ENCODE results near the gene CUL2. TPM values are rescaled to one million over a fixed set of nuclear protein-coding genes. Genes with fewer than 3 reads are reported as not detected.
A peak's percentile ranks its signal among the peaks of the same experiment; 100 is the strongest.

Gene CUL2
- 10 to 100 TPM; 23.7 to 36.2 (median 28.4) TPM for polyA plus RNA-seq (ENCODE audit: low read depth in 6 of 6)

DNA sequence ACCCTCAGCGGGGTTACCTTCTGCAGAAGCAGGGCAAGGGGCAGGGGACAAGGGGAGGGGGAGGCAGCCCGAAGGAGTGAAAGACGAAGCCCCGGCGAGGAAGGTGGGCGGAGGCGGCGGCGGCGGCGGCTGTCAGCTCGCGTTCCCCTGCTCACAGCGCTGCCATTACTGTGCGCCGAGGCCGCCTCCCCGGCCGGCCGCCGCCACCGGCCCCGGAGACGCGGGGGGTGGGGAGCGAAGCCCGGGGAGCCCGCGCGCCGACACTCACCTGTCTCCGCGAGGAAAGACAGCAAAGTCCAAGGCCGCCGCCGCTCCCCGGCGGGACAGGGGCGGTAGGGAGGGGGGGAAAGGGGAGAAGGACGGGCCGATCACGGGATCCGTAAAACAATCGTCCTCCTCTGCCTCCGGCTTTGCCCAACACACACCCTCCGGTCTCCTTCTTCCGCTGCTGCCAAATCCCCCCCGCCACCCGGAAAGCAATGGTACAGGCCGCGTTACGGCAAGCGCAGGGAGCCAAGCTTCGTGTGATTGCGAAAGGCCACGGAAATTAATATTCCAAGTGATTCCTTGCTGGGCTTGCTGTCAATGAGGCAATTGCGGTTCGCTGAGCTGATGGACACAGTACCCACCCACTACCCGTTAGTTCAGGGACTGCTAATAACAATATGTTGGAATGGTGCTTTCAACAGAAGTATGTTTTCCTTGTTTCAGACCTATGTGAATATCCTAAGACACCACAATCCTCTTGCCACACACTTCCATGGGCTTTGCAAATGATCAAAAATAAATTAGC lies at the start of gene CUL2:
TSS of gene CUL2 (minus strand) at position 180 of the 793 bp plus-strand sequence. CDS start 19,024 bp downstream, outside the sequence.
- Mint-ChIP-seq H3K9me3 (peaks cover 0 to 5% (median 0%) of the 10 kb centered on the region in 7 donors), H3K4me3 (peak within 1 kb of the TSS; percentile 89 to 100 (median 98)), H3K36me3 (no peaks in the 10 kb centered on the region), H3K27me3 (no peaks in the 10 kb centered on the region), H3K27ac (peak within 1 kb of the TSS; percentile 99 to 100 (median 100)), H3K4me1 (peaks cover 35 to 53% (median 51%) of the 10 kb centered on the region in 3 donors)
- ATAC-seq (ENCODE audit: low read depth in 2 of 2) = peak; percentile 93 to 94
- peak; percentile 93 for DNase-seq

GRCh38 chr10:35136263-35136815 lies 46.2 kb upstream of the CUL2 start:
- Mint-ChIP-seq H3K27ac (peak overlapping the region; percentile 93 to 99 (median 96)), H3K36me3 (no peaks in the 10 kb centered on the region), H3K9me3 (no peaks in the 10 kb centered on the region), H3K4me1 (peaks cover 24 to 35% (median 28%) of the 10 kb centered on the region in 3 donors), H3K4me3 (peak overlapping the region in 6 of 8 donors; percentile 3 to 76 (median 42)), H3K27me3 (no peaks in the 10 kb centered on the region)
- DNase-seq (peak; percentile 81), ATAC-seq (ENCODE audit: low read depth in 2 of 2) (peak; percentile 85 to 87)

GRCh38 chr10:35135861-35136260 lies 45.7 kb upstream of the CUL2 start:
- Mint-ChIP-seq H3K27ac (peak overlapping the region; percentile 93 to 99 (median 96)), H3K9me3 (no peaks in the 10 kb centered on the region), H3K4me1 (peaks cover 24 to 35% (median 28%) of the 10 kb centered on the region in 3 donors), H3K27me3 (no peaks in the 10 kb centered on the region), H3K36me3 (no peaks in the 10 kb centered on the region), H3K4me3 (peak overlapping the region in 7 of 8 donors; percentile 3 to 76 (median 38))
- no peak for ATAC-seq (ENCODE audit: low read depth in 2 of 2)
- no peak for DNase-seq

DNA sequence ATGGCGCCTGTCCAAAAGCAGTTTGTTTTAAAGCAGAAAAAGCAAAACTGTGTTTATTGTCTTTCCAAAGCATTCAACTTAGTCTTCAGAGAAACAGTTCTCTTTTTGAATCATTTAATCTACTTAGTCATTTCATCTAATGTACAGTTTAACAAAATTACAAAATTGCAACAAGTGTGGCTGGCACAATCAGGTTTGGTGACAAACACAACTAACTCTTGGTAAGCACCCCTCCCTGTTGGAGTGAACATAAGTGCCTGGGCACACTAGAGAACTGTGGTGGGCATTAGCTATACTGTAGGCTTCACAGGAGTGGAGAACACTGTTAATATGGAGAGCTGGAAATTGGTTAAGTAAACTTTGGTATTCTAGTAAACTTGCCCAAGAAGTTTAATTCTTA lies 43.4 kb upstream of the CUL2 start:
- Mint-ChIP-seq H3K27ac (peak overlapping the region; percentile 7 to 98 (median 92)), H3K27me3 (no peaks in the 10 kb centered on the region), H3K9me3 (no peaks in the 10 kb centered on the region), H3K4me3 (peak overlapping the region in 1 of 8 donors; percentile 35), H3K36me3 (no peaks in the 10 kb centered on the region), H3K4me1 (peaks cover 27 to 45% (median 28%) of the 10 kb centered on the region in 3 donors)
- DNase-seq (no peak), ATAC-seq (ENCODE audit: low read depth in 2 of 2) (no peak)

DNA sequence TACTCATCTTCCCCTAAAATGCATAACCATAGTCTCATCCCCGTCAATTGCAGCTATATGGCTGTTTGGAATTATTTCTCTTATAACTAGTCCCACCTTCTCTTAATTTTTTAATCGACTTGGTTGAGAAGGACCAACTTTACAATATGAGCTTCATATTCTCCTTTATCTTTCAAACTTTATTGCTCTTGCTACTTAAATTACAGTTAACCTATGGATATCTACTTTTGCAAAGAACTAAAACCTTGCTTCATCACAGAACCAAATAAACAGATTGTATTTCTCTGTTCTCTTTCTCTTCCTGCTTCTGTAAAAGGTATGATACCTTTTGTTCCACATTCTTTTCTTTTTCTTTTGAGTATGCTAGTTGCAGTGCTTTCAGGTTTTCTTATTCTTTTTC lies 42.6 kb upstream of the CUL2 start:
- Mint-ChIP-seq H3K4me1 (peaks cover 33 to 53% (median 34%) of the 10 kb centered on the region in 3 donors), H3K4me3 (peak overlapping the region in 4 of 8 donors; percentile 20 to 57 (median 38)), H3K27ac (peak overlapping the region; percentile 49 to 98 (median 94)), H3K27me3 (no peaks in the 10 kb centered on the region), H3K36me3 (no peaks in the 10 kb centered on the region), H3K9me3 (no peaks in the 10 kb centered on the region)
- no peak for DNase-seq
- no peak for ATAC-seq (ENCODE audit: low read depth in 2 of 2)

DNA sequence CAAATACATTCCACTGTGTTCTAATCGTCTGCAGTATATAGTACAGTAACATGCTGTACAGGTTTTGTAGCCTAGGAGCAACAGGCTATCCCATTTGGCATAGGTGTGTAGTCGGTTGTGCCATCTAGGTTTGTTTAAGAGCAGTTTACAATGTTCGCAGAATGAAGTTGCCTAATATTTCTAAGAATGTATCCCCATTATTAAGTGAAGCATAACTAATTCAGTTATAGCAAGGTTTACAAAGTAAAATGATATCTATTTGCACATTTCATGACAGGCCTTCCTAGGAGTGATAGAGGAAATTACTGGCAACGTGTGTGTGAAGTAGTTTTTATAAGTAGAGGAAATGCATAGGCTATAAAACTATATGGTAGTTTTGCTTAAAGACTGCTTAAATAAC lies 40.5 kb upstream of the CUL2 start:
- DNase-seq = no peak
- Mint-ChIP-seq H3K4me3 (peak overlapping the region in 1 of 8 donors; percentile 94), H3K4me1 (peaks cover 28 to 50% (median 29%) of the 10 kb centered on the region in 3 donors), H3K9me3 (no peaks in the 10 kb centered on the region), H3K27ac (peak overlapping the region in 5 of 6 donors; percentile 15 to 93 (median 70)), H3K27me3 (no peaks in the 10 kb centered on the region), H3K36me3 (no peaks in the 10 kb centered on the region)
- ATAC-seq (ENCODE audit: low read depth in 2 of 2) = no peak

GRCh38 chr10:35129185-35129674 lies 39.1 kb upstream of the CUL2 start:
- ATAC-seq (ENCODE audit: low read depth in 2 of 2) (no peak), DNase-seq (no peak)
- no peaks in the 10 kb centered on the region for H3K36me3 Mint-ChIP-seq
- peak overlapping the region in 6 of 8 donors; percentile 86 to 96 (median 92) for H3K4me3 Mint-ChIP-seq
- peaks cover 25 to 46% (median 26%) of the 10 kb centered on the region in 3 donors for H3K4me1 Mint-ChIP-seq
- H3K9me3 Mint-ChIP-seq = no peaks in the 10 kb centered on the region
- no peaks in the 10 kb centered on the region for H3K27me3 Mint-ChIP-seq
- peak overlapping the region; percentile 93 to 100 (median 100) for H3K27ac Mint-ChIP-seq

GRCh38 chr10:35127289-35127891 lies 37.2 kb upstream of the CUL2 start:
- peak; percentile 3 for ATAC-seq (ENCODE audit: low read depth in 2 of 2)
- Mint-ChIP-seq H3K36me3 (no peaks in the 10 kb centered on the region), H3K27ac (peak overlapping the region; percentile 99 to 100 (median 100)), H3K4me1 (peaks cover 17 to 36% (median 20%) of the 10 kb centered on the region in 3 donors), H3K4me3 (peak overlapping the region; percentile 86 to 96 (median 94)), H3K27me3 (no peaks in the 10 kb centered on the region), H3K9me3 (no peaks in the 10 kb centered on the region)
- no peak for DNase-seq

DNA sequence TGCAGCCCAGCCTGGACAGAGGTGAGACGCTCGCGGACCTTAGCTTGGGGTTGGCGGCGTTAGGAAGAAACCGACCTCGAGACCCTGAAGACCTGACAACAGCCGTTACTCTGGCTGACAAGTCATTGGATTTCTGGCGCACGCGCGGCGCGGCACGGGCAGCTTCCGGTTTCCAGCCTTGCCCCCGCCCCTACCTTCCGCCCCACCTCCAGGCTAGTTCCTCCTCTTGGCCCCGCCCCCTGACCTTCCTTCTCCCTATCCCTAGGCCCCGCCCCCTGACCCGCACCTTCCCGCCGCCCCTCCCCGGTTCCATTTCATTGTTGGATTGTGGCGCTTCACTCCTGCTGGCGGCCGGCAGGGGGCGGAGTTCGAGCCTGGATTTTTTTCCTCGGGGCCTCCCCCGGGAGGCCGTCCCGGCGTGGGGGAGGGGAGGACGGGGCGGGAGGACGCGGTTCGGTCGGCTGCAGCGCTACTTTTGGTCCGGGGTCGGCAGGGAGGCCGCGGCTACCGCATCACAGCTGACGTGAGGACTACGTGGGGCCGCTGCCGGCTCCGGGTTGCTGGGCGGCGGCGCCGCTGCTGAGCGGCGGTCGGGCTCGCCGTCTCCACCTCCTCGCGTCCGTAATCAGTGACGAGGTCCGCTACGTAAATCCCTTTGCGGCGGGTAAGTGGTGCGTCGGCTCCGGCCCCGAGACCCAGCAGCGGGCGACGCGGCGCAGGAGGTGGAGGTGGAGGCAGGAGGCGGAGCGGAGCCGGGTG lies 36.6 kb upstream of the CUL2 start, which contains the start of gene CREM:
TSS of gene CREM (plus strand) at position 317 of the 759 bp plus-strand sequence. CDS start 10,990 bp downstream, outside the sequence.
- peaks cover 10 to 30% (median 13%) of the 10 kb centered on the region in 3 donors for H3K4me1 Mint-ChIP-seq
- ATAC-seq (ENCODE audit: low read depth in 2 of 2) (peak; percentile 77 to 80), DNase-seq (peak; percentile 98)
- H3K27ac Mint-ChIP-seq = peak within 1 kb of the TSS; percentile 99 to 100 (median 100)
- peak within 1 kb of the TSS; percentile 86 to 96 (median 94) for H3K4me3 Mint-ChIP-seq
- H3K9me3 Mint-ChIP-seq = no peaks in the 10 kb centered on the region
- no peaks in the 10 kb centered on the region for H3K27me3 Mint-ChIP-seq
- no peaks in the 10 kb centered on the region for H3K36me3 Mint-ChIP-seq

GRCh38 chr10:35126062-35126529 lies 36.0 kb upstream of the CUL2 start:
- ATAC-seq (ENCODE audit: low read depth in 2 of 2) (no peak), DNase-seq (no peak)

GRCh38 chr10:35124540-35124939 lies 34.4 kb upstream of the CUL2 start:
- peak overlapping the region in 2 of 8 donors; percentile 1 to 94 for H3K4me3 Mint-ChIP-seq
- no peaks in the 10 kb centered on the region for H3K9me3 Mint-ChIP-seq
- H3K36me3 Mint-ChIP-seq = no peaks in the 10 kb centered on the region
- no peaks in the 10 kb centered on the region for H3K27me3 Mint-ChIP-seq
- DNase-seq (no peak), ATAC-seq (ENCODE audit: low read depth in 2 of 2) (no peak)
- peak overlapping the region in 3 of 6 donors; percentile 6 to 99 (median 47) for H3K27ac Mint-ChIP-seq
- peaks cover 9 to 28% (median 13%) of the 10 kb centered on the region in 3 donors for H3K4me1 Mint-ChIP-seq

More at GRCh38 chr10:35126062-35126529, 36.0 kb upstream of the CUL2 start:
- peak overlapping the region; percentile 99 to 100 (median 99) for H3K27ac Mint-ChIP-seq
- no peaks in the 10 kb centered on the region for H3K27me3 Mint-ChIP-seq
- peaks cover 9 to 28% (median 13%) of the 10 kb centered on the region in 3 donors for H3K4me1 Mint-ChIP-seq
- no peaks in the 10 kb centered on the region for H3K36me3 Mint-ChIP-seq
- H3K4me3 Mint-ChIP-seq = peak overlapping the region; percentile 86 to 96 (median 94)
- H3K9me3 Mint-ChIP-seq = no peaks in the 10 kb centered on the region

DNA sequence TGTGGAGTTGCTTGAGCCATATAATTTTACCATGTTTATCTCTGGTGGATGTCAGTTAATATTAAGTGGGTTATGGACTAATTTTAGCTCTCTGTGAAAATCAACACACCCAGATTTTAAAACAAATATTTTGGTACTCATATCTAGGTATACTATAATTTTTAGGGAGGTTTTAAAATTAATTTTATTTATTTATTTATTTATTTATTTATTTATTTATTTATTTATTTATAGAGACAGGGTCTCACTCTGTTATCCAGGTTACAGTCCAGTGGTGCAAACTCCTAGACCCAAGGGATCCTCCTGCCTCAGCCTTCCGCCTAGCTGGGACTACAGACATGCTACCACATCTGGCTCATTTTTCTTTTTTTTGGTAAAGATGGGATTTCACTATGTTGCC lies 29.2 kb upstream of the CUL2 start:
- Mint-ChIP-seq H3K9me3 (no peaks in the 10 kb centered on the region), H3K4me1 (no peaks in the 10 kb centered on the region), H3K27ac (no peak overlapping the region), H3K4me3 (no peak overlapping the region), H3K36me3 (no peaks in the 10 kb centered on the region), H3K27me3 (peaks cover 0 to 5% (median 3%) of the 10 kb centered on the region in 3 donors)
- no peak for DNase-seq
- ATAC-seq (ENCODE audit: low read depth in 2 of 2) = no peak

Measured in naive B cell (primary cell).